GM12878 (cell line): ENCODE measurements around the gene PLXNA4. TPM values are rescaled to one million over a fixed set of nuclear protein-coding genes. Genes with fewer than 3 reads are reported as not detected.

ENCODE experiments used
- ATAC-seq: fragments of 200-7000 bp; cut with Tn5 transposase; 3 replicates; pipeline ENCODE4 v1.9.1; 2020; ENCODE audit warnings: mild to moderate bottlenecking, moderate library complexity
- BruUV-seq: library from RNA; stranded (reverse); fragments of 400-500 nt; replicated peaks from 2 replicates; lab custom pipeline; 2021; lab: Mats Ljungman, UMichigan
- CTCF ChIA-PET: fragments of 300-600 bp; sonication (Branson Sonifier 250); formaldehyde crosslinking; extraction: SDS; loops from one replicate; lab custom pipeline; 2021; ENCODE audit warnings: inconsistent platforms; lab: Yijun Ruan, JAX
- POLR2A ChIA-PET: fragments of 350-600 bp; formaldehyde crosslinking; extraction: SDS; loops from one replicate; lab custom pipeline; 2021; ENCODE audit warnings: inconsistent platforms; lab: Charles Lee
- RAD21 ChIA-PET: fragments of 300-600 bp; sonication (Branson Sonifier 250); formaldehyde crosslinking; loops from one replicate; lab custom pipeline; 2023; ENCODE audit warnings: antibody characterized with exemption; ENCODE audit not compliant: unreplicated experiment; lab: Charles Lee
- SMC1A ChIA-PET: fragments of 300-600 bp; sonication (Branson Sonifier 250); formaldehyde crosslinking; loops from one replicate; lab custom pipeline; 2023; ENCODE audit not compliant: unreplicated experiment, uncharacterized antibody; lab: Charles Lee
- DNase-seq: peaks from one replicate; pipeline ENCODE4 v3.0.0-alpha.2; 2011; ENCODE audit warnings: low read depth, low spot score
- FAIRE-seq: peaks from 3 replicates; lab custom pipeline; 2011; peaks lifted over from hg19 to GRCh38; lab: Jason Lieb, UNC
- H2AFZ ChIP-seq: 2 replicates; pipeline ENCODE4 v1.6.0; 2011; ENCODE audit warnings: low read depth, low read length, control low read depth; ENCODE audit not compliant: control insufficient read depth
- H3K27ac ChIP-seq: 2 replicates; pipeline ENCODE4 v1.5.1; 2011; ENCODE audit warnings: control low read depth; ENCODE audit not compliant: control insufficient read depth, insufficient read depth
- H3K27me3 ChIP-seq, 2 experiments: replicated peaks in 1 of 2; 2 replicates each; pipeline versions ENCODE4 v1.6.0 to v1.6.1; 2011; ENCODE audit warnings: low read length in 1 of 2; ENCODE audit not compliant: control insufficient read depth in 2 of 2, insufficient read depth in 2 of 2
- H3K36me3 ChIP-seq, 2 experiments: 2 replicates each; pipeline ENCODE4 v1.5.1; 2011; ENCODE audit warnings: low read length in 1 of 2; ENCODE audit not compliant: control insufficient read depth in 2 of 2, insufficient read depth in 2 of 2
- H3K4me1 ChIP-seq: 2 replicates; pipeline ENCODE4 v1.6.1; 2011; ENCODE audit warnings: mild to moderate bottlenecking, low read length, moderate library complexity, mixed read lengths; ENCODE audit not compliant: control insufficient read depth, insufficient read depth
- H3K4me2 ChIP-seq: 2 replicates; pipeline ENCODE4 v1.6.0; 2011; ENCODE audit warnings: control low read depth; ENCODE audit not compliant: control insufficient read depth, insufficient read depth
- H3K4me3 ChIP-seq: fragments of 200-600 bp; sonication (generic); 2 replicates; pipeline ENCODE4 v1.5.1; 2016
- H3K79me2 ChIP-seq: 2 replicates; pipeline ENCODE4 v1.6.0; 2011; ENCODE audit warnings: low read length; ENCODE audit not compliant: control insufficient read depth, insufficient read depth
- H3K9ac ChIP-seq: 2 replicates; pipeline ENCODE4 v1.8.0; 2011; ENCODE audit warnings: low read length, control low read depth, mixed read lengths; ENCODE audit not compliant: control insufficient read depth, insufficient read depth
- H3K9me3 ChIP-seq: replicated peaks from 3 replicates; pipeline ENCODE4 v1.5.1; 2011; ENCODE audit warnings: mild to moderate bottlenecking, low read length; ENCODE audit not compliant: control insufficient read depth, insufficient read depth
- H4K20me1 ChIP-seq: 2 replicates; pipeline ENCODE4 v1.6.0; 2011; ENCODE audit not compliant: control insufficient read depth, insufficient read depth
- BACH1 ChIP-seq: fragments of 450-650 bp; IDR thresholded peaks from 2 replicates; pipeline ENCODE4 v1.6.1; 2017; ENCODE audit warnings: mild to moderate bottlenecking, borderline replicate concordance
- EED ChIP-seq: sonication (generic); IDR thresholded peaks from 2 replicates; pipeline ENCODE4 v1.6.1; 2016; ENCODE audit warnings: antibody characterized with exemption, low read depth
- IKZF2 ChIP-seq, 2 experiments: fragments of 450-650 bp; IDR thresholded peaks; 2 replicates each; pipeline ENCODE4 v1.6.1; 2017; ENCODE audit warnings: mild to moderate bottlenecking in 2 of 2, moderate library complexity in 2 of 2
- MEF2B ChIP-seq: fragments of 450-650 bp; IDR thresholded peaks from 2 replicates; pipeline ENCODE4 v1.6.1; 2018; ENCODE audit warnings: mild to moderate bottlenecking, moderate library complexity; ENCODE audit not compliant: partially characterized antibody, poor library complexity, severe bottlenecking
- NBN ChIP-seq: fragments of 450-650 bp; IDR thresholded peaks from 2 replicates; pipeline ENCODE4 v1.6.1; 2016
- POLR2AphosphoS2 ChIP-seq: IDR thresholded peaks from 2 replicates; pipeline ENCODE4 v1.6.1; 2011; ENCODE audit warnings: low read depth, mild to moderate bottlenecking, low read length, improper control_type of control experiment, moderate library complexity
- RBBP5 ChIP-seq: fragments of 200-600 bp; sonication (generic); conservative IDR thresholded peaks from 2 replicates; pipeline ENCODE4 v1.6.1; 2016
- SMARCA5 ChIP-seq: fragments of 450-650 bp; IDR thresholded peaks from 2 replicates; pipeline ENCODE4 v1.6.1; 2017; ENCODE audit warnings: mild to moderate bottlenecking
- SPI1 ChIP-seq: IDR thresholded peaks from 2 replicates; pipeline ENCODE4 v1.6.1; 2011; ENCODE audit warnings: low read depth, mild to moderate bottlenecking, low read length, moderate library complexity, borderline replicate concordance; ENCODE audit not compliant: insufficient read depth
- YY1 ChIP-seq: IDR thresholded peaks from 2 replicates; pipeline ENCODE4 v1.6.1; 2011; ENCODE audit warnings: low read depth, mild to moderate bottlenecking, low read length
- WGBS: methylation state at CpG from one replicate; pipeline ENCODE4 v1.1.6; 2016; ENCODE audit warnings: low lambda C conversion rate; ENCODE audit not compliant: insufficient replicate concordance, insufficient coverage; ENCODE audit errors: missing lambda C conversion rate; 5-methylcytosine and 5-hydroxymethylcytosine counted together
- in situ Hi-C: fragments of 300-500 bp; cut with MboI; formaldehyde crosslinking; loops from 9 replicates; pipeline ENCODE4 v1.14.3; 2018; ENCODE audit warnings: mixed read lengths
- intact Hi-C: fragments of 100-400 bp; cut with micrococcal nuclease; formaldehyde crosslinking; loops from one replicate; pipeline ENCODE4 v1.14.2; 2022; ENCODE audit not compliant: unreplicated experiment
- polyA plus RNA-seq, 11 experiments: library from polyadenylated mRNA; depleted of rRNA in 4 of 11; unstranded in 6 of 11; stranded (reverse) in 5 of 11; fragments of >200 nt; fragmentation: Nextera tagmentation in 4 of 11; fragmentation: Illumina TruSeq in 1 of 11; extraction: Ambion mirVana in 4 of 11; extraction: Trizol in 1 of 11; gene quantifications; 1 replicate in 1 of 11; 2 replicates in 10 of 11; pipeline versions ENCODE4 v1.2.1 to v1.2.3, GENCODE V29; 2011 to 2016; ENCODE audit warnings: inconsistent platforms in 2 of 11, missing spikeins in 2 of 11, low read depth in 1 of 11
- total RNA-seq, 4 experiments: library from RNA; depleted of rRNA in 3 of 4; stranded (reverse); fragments of >200 nt in 3 of 4; fragmentation: Illumina TruSeq in 1 of 4; extraction: Trizol in 1 of 4; gene quantifications; 2 replicates each; pipeline versions ENCODE4 v1.2.1 to v1.2.3, GENCODE V29; 2013 to 2021

PLXNA4 gene
- total and polyA plus RNA-seq, 10 of the 15 experiments (the other 5 are each of a cell fraction or from before 2014, with no cell fraction given) = 0.03 TPM; not detected in 9

DNA sequence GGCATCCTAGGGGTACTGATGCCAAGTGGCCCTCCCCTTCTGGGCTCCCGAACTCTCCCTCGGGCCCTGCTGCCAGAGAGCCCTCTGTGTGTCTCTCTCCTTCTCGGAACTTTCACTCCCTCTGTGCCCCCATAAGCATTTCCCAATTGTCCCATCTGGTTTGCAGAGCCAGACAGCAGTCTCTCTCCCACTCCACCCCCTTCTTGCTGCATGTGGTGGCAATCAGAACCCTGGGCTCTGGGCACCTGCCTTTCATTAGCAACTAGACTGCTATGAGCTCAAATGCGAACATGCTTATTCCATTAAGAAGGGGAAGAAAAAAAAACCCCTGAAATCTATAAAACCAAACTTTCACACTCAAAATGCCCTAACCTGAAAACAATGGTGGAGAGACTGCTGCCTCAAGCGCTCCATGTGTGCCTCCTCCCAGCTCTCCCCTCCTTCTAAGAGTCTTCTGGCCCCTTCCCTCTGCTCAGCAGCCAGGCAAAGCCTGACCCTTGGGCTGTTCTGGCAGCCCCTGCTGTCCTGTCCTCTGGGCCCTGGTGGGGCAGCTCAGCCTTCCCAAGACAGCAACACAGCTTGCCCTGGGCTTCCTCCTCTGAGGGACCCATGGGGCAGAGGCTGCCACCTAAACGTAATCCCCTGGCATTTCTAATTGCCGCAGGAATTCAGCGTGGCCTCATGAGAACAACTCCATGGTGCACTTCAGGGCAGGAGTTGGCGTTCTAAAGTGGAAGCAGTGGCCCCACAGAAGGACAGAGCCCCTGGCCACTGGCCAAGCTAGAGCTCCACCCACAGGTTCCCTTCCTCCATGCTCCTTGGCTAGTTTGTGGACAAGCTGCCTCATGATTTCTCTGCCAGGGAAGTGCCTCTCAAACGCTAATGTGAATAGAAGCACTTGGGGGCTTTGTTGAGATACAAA lies 415.4 kb downstream of the PLXNA4 start:
- ChIA-PET SMC1A (no interaction called here), RAD21 (no interaction called here), POLR2A (no interaction called here), CTCF (no interaction called here)
- Histone ChIP-seq H3K27ac (no peak overlapping the region), H3K27me3 (no peaks in the 10 kb centered on the region), H3K9me3 (no peaks in the 10 kb centered on the region), H3K4me2 (no peak overlapping the region), H2AFZ (no peak overlapping the region), H3K4me1 (no peaks in the 10 kb centered on the region), H3K79me2 (no peaks in the 10 kb centered on the region), H4K20me1 (no peaks in the 10 kb centered on the region), H3K9ac (no peak overlapping the region), H3K4me3 (no peak overlapping the region), H3K36me3 (no peaks in the 10 kb centered on the region)
- FAIRE-seq (no peak), DNase-seq (no peak), ATAC-seq (no peak)
- 21% methylated on average over 10 of the region's 10 CpGs for WGBS
- intact Hi-C loops (no loop called here), in situ Hi-C loops (no loop called here)
- BruUV-seq = no TSS peak
- no peak for TF ChIP-seq BACH1
- TF ChIP-seq EED = no peak
- no peak for TF ChIP-seq SPI1
- TF ChIP-seq RBBP5 = no peak
- TF ChIP-seq NBN = no peak
- TF ChIP-seq MEF2B = no peak
- no peak for TF ChIP-seq POLR2AphosphoS2
- no peak for TF ChIP-seq IKZF2 (IDR thresholded peaks at IDR 0.05)
- TF ChIP-seq SMARCA5 = no peak
- no peak for TF ChIP-seq YY1
